A204.1 (cell line): Measurements from ENCODE around the gene LINC01488.

Experiments
- FAIRE-seq: peaks from 2 replicates; lab custom pipeline; 2012; peaks lifted over from hg19 to GRCh38; lab: Jason Lieb, UNC

Gene LINC01488

DNA sequence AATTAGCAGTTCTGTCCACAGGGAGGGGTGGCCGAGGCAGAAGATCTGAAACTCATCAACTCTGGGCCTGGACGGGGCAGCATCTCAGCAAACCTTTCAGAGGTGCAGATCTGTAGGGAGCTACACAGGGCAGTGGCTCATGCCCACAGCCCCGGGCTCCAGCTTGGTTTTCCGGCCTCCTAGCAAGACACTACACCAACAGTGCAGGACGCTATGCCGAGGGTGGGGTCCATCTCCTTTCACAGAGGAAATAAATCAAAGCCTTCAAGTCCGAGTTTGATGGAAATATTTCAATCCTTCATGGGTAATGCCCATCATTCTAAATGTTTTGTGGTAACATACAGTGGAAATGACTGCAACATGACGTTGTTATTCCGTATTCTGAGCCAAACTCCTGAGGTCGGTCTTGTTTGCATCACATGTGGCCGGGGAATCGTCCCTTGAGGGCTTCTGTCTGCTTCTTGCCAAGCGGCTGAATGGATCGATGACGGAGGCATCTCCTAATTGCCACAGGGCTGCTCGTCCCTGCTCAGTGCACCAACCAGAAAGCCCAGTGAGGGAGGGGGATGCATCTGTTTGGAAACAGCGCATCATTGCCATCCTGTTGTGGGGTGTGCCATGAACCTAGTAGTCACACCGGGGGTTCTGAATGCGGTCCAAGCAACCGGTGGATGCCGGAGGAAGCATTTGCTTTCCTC lies 30.0 kb downstream of the LINC01488 start:
- no peak for FAIRE-seq

DNA sequence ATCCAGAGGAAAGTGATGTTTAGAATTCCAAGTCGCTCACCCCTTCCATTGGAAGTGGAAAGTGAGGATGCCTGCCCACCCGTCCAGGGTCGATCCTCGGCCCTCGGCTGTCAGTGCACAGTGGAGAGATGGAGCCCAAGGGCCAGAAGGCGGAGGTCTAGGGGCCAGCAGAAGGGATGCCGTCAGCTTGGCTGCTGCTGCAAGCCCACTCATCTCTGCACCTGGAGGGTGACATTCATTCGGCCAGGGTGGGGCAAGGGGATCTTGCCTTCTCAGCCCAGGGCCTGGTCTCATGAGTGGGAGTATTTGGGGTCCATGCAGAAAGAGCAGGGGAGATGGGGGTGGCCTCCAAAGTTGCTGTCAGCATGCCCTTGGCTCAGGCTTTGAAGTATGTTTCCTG lies 30.7 kb downstream of the LINC01488 start:
- no peak for FAIRE-seq

DNA sequence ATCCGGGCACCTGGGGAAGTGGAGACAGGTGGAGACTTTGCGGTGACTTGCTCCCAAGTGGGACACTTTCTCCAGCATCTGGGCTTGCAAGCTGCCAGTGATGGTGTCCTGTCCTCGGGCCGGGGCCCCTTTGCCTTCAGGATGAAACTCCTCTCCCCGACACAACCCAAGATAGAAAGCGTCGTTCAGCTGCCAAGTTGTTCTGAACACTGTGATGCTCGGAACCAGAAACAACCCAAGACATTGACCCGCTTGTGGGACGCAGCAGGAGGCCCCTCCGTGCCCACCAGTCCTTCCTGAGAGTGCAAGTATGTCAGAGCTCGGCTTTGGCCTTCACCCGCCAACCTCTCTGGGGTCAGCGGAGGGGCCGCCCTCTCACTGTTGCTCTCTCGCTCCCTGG lies 31.3 kb downstream of the LINC01488 start:
- FAIRE-seq, result no peak

DNA sequence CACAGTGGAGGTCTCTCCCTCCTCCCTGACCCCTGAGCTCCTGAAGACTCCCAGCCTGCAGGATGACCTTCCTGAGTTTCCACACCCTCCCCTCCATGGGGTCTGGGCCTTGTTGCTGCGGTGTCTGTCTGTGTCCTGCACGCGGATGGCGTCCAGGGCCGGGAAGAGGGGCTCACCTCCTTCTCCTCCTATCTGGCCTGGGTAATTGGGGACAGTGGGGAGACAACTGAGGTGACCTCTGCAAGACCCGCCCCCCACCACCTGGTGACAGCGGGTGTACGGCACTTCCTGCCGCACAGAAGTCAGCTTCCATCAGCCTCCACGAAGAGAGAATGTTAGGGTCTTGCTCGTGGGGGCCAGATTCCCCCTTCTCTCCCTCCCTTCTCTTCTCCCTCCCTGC lies 31.7 kb downstream of the LINC01488 start:
- FAIRE-seq, result no peak

DNA sequence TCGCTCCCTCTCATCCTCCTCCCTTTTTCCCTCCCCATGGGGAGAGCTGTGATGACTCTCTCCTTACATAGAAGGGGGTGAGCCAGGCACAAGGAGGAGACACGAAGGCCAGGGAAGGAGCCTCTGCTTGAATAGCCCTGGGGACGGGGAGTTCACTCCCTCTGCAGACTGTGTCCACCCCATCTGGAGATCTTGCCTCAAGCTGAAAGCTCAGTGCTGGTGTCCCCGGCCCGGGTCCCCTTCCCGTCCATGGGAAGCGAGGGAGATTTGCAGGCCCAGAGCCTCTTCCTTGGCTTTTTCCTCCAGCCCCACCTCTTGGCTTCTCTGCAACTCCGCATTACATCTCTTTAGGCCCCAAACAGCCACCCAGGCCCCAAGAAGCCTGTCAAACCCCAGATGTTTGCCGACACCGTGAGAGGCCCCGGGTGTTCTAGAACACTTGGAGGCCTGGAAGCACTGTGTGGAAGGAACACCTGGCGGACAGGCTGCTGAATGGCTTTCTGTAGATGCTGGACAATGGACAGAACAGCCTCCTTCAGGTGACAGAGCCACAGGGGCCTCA lies 32.3 kb downstream of the LINC01488 start:
- no peak for FAIRE-seq

DNA sequence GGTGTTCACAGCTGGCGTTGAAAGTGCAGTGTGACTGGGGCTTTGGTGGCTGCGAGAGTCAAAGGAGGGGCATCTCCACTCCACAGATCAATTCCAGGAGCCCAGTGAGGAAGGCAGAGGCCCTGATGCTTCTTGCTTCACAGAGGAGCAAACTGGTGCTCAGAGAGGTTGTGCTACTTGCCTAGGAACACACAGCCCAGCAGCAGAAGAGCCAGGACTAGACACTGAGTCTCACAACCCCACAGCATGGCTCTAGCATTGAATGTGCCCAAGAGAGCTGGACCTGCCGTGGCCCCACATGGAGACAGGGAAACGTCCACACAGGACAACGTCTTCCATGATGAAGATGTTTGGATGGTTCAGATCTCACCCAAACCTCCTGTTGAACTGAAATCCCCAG lies 33.3 kb downstream of the LINC01488 start:
- FAIRE-seq, result no peak

DNA sequence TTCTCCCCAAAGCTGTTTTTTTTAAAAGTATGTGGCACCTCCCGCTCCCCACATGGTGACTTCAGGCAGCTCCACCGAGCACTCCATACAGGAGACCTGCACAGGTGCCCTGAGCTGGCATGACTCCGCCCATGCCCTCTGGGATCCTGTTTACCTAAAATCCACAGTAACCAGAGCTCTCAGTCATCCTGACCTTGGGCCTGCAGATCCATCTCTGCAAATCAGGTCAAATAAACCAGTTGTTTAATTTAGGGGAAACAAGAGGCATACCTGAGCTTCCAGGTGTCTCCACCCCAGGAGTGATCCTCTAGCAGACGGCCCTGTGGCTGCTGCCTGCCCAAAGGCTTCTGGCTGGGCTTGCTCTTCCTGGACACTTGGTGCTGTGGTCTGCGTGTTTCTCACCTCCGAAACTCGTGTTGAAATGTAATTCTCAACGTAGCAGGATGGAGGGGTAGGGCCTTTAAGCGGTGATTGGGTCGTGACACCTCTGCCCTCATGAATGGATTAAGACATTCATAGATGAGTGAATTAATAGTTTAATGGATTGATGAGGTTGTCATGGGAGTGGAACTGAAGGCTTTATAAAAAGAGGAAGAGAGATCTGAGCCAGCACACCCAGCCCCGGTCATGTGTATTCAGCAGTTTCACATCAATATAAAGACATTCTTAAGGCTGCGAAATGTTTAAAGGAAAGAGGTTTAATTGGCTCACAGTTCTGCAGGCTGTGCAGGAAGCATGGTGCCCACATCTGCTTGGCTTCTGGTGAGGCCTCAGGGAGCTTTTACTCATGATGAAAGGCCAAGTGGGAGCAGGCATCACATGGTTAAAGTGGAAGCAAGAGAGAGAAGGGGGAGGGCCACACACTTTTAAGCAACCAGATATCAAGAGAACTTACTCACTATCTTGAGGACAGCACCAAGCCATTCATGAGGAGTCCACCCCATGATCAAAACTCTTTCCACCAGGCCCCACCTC lies 34.1 kb downstream of the LINC01488 start:
- no peak for FAIRE-seq

DNA sequence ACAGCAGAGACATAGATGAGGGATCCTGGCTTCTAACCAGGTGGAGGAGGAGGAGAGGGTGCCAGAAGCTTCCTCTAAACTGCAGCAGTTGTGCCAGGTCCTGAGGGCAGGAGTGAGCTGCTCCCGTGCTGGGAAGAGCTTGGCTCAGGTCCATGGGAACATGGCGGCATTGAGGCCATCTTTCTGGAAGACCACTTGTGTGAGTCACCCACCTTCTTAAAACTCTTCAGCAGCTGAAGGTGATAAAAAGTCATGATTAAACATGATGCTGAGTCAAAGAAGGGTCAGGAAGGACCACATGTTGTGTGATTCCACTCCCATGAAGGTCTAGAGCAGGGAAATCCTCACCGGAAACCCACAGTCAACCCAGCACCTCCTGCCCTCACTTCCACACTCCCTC lies 35.1 kb downstream of the LINC01488 start:
- FAIRE-seq, result no peak

DNA sequence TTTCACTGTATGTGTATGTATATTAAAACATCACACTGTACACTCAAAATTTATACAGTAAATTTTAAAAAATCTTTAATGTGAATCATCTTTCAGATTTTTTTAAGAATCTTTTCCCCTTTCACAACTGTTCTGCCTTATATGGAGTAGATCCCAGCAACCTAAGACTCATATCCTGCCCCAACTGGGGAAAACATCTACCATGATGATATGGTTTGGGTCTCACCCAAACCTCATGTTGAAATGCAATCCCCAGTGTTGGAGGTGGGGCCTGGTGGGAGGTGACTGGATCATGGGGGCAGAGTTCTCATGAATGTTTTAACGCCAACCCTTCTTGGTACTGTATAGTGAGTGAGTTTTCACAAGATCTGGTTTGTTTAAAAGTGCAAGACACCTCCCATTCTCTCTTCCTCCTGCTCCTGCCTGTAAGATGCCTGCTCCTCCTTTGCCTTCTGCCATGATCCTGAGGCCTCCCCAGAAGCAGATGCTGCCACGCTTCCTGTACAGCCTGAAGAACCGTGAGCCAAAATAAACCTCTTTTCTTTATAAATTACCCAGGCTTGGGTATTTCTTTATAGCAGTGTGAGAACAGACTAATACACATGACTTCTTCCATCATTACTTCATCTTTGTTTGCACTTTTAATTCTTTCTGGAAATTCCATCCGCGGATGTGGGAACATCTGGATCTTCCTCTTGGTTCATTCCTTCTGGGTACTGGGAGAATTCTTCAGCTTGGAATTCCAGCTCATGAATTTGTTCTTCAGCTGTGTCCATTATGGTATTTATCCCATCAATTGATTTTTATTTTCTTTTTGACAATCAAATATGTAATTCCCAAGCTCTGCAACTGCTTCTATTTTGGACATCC lies 36.9 kb downstream of the LINC01488 start:
- no peak for FAIRE-seq

DNA sequence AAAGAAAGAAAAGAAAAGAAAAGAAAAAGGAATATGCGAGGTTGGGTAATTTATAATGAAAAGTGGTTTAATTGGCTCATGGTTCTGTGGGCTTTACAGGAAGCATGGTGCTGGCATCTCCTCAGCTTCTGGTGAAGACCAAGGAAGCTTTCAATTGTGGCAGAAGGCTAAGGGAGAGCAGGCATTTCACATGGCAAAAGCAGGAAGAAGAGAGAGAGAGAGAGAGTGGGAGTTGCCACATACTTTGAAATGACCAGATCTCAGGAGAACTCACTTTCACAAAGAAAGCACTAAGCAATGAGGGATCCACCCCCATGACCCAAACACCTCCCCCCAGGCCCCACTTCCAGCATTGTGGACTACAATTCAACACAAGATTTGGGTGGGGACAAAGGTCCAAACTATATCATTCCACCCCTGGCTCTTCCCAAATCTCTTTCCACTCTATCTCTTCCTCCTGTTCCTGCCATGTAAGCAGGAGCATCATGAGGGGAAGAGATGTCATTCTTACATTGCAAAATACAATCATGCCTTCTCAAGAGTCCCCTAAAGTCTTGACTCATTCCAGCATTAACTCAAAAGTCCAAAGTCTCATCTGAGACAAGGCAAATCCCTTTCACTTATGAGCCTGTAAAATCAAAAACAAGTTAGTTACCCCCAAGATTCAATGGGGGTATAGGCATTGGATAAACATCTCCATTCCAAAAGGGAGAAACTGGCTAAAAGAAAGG lies 38.9 kb downstream of the LINC01488 start:
- no peak for FAIRE-seq

DNA sequence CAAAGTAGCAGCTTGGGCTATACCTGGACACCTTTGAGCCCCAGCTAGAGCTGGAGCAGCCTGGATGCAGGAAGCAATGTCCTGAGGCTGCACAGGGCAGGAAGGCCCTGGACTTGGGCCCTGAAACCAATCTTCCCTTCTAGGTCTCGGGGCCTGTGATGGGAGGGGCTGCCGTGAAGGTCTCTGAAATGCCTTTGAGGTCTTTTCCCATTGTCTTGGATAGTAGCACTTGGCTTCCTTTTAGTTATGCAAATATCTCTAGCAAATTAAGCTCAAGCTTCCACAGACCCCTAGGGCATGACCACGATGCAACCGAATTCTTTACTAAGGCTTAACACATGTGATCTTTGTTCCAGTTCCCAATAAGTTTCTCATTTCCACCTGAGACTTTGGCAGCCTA lies 40.0 kb downstream of the LINC01488 start:
- no peak for FAIRE-seq

DNA sequence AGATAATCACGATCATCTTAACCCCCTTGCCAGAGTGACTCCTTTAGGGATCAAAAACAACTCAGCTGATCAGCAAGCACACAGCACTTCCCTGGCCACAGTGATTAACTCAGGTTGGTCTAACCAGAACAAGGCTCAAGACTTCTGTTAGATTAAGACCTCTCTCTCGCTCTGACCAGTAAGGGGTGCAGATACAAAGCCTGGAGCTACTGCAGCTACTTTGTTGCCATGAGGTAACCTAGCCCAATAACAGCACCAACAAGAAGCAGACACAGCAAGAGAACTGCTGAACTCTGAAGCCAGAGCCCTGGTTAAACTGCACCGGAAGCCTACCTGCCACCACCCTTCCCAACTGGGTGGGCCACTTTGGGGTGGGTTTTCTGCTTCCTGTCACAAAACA lies 42.0 kb downstream of the LINC01488 start:
- FAIRE-seq, result no peak

DNA sequence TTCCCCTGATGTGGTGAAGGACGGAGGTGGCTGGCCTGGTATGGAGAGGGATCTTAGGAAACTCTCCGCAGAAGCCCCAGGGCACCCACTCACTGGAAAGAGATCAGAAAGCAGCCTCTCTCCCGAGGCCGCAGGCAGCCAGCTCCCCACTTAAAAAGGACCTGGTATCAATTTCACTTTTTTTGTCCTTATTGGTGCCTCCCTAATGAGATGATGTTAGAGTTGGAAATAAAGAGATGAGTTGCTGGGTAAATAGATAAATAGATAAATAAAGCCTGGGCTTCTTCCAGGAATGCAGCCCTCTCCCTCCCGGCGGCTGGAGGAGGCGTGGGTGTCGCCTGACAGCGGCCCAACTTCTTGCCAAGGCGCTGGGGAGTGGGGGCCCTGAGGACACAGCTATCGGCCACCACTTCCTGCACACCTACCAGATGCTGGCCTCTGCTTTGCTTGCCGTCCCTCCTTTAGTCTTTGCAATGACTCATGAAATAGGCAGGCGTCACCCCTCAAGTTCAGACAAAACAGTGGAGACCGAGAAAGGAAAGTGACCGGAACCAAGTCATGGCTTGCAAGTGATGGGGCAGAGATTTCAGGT lies 42.9 kb downstream of the LINC01488 start:
- no peak for FAIRE-seq

DNA sequence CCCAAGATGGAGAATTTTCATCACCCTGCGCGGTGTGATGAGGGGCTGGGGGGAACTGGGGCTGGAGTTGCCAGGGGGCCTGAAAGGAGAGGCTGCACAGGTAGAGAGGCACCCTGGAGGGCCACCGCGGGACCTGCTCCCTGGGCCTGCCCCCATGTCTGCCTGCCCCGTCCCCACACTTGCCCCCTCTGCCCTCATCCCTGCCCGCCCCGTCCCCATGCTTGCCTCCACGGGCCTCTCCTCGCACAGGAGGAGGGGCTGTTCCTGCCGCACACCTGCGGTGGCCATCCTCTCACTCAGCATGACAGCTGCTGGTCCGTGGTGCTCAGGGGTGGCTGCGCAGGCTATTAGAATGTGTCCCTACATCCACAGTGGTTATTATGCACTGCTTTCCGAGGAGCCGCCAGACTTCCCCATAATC lies 43.5 kb downstream of the LINC01488 start:
- no peak for FAIRE-seq

DNA sequence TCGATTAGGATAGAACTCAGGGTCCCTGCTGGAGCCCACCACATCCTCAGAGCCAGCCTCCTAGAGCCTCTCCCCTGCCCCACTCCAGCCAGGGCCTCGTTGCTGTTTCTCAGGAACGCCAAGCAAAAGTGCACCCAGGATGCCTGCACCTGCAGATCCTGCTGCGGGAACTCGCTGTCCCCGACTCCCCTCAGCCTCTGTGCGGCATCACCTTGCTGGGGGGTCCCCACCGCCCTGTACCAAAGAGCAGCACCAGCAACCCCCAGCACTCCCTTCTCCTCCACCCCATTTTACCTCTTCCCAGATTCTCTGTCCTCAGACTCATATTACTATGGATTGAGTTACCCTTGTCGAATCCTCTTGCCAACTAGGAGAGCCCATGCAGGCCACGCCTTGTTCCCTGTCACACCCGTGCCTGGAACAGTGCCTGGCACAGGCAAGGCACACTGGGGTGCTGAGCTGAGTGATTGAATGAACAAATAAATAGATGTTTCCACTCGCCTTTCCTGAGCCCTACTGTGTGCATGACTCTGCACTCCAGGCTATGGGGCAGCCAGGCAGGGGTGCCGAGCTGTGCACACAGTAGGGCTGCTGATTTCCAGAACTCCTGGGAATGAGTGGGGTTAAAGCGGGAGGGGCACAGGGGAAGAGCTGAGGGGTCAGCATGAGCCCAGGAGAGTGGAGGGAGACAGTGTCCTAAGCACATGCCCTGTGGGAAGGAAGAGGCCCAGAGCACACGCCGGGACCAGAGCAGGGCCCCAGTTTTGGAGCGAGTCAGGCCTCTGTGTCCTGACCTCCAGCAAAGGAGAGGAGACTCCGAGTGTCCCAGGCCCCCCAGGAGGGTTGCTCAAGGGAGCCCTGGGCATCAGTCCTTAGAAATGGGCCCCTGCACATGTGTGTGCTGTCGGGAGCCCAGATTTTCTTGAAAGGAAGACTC lies 44.3 kb downstream of the LINC01488 start:
- no peak for FAIRE-seq

DNA sequence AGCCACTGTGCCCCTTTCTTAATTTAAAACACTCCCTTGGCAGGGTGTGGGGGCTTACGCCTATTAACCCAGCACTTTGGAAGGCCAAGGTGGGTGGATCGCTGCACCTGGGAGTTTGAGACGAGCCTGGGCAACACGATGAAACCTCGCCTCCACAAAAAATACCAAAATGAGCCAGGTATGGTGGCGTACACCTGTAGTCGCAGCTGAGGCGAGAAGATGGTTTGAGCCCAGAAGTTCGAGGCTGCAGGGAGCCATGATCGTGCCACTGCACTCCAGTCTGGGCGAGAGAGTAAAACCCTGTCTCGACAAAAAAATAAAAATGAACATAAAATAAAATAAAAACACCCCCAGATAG lies 45.0 kb downstream of the LINC01488 start:
- no peak for FAIRE-seq

DNA sequence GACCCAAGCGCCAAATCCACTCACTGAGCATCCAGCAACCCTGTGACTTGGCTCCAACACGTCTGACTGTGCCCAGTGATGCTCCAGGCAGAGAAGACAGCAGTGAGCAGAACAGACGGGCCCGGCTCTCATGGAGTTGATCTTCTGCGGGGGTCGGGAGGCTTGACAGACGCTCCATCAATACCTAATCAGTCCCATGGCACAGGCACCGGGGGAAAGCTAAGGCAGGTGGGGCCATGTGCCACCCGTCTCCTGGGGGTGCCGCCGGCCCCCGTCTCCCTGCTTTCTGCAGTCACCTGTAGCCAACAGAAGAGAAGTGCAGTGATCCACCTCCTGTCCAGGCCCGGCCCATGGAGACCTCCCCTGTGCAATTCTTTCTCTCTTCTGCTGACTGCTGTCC lies 47.5 kb downstream of the LINC01488 start:
- FAIRE-seq, result no peak

DNA sequence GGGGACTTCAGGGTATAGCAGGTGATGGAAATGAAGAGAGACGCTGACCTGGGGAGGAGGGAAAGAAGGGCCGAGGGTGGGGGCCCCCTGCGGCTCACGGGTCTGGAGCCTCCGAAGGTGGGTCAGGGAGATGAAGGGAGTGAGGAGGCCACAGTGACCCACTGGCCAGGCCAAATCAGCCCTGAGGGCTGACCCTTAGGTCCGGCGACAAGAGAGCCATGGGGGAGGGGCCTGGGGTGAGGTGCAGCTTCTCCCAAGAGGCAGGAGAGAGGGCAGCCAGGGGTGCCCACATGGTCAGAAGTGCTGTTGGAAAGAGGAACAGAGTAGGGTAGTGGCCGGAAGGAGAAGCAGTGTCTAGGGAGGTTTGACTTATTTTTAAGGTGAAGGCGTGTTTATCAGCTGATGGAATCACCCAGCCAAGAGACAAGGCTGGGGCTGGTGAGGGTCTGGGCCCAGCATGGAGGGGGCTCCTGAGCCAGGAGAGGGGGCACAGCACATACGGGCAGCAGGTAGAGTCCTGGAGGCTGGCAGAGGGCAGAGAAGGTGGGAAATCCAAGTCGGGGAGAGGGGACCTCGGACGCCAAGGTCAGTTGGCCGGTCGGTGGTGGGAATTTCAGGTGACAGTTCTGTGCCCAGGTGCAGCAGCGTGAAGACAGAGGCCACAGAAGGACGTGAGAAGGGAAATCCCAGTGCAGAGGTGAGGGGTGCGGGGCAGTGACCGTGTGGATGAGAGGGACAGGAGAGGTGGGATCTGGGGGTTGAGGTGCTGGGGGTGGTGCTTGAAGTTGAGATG lies 49.0 kb downstream of the LINC01488 start:
- no peak for FAIRE-seq

DNA sequence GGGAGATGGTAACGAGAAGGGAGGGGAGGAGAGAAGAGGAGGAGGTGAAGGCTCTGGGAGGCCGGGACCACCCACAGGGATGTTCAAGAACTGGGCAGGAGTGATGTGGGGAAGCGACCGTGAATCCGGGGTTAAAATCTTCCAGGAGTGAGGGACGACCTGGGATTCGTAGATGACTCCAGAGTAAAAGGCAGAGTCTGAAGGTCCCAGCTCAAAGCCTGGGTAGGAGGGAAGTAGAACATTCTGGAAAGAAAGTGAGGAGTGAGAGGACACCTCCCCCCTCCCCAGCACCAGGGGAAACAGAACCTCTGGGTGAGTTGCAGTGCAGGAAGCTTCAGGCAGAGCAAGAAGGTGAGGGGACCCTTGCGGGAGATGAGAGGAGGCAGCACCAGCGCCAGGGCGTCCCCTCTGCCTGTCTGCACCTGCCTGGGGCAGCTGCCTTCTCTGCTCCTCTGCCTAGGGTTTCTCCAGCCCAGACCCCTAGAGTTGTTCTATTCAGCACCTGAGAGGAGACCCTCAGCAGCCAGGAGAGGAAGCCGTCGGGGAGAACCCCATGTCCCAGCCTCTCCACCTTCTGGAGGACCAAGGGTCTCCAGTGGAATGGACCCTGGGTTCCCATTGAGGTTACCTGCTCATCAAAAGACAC lies 49.7 kb downstream of the LINC01488 start:
- no peak for FAIRE-seq
